ENCODE measurements around the gene NANOGP8. TPM values are rescaled to one million over a fixed set of nuclear protein-coding genes. Genes with fewer than 3 reads are reported as not detected.

The NANOGP8 gene
- total RNA-seq, 1 experiment from 2014 or later = 88.4 TPM

DNA sequence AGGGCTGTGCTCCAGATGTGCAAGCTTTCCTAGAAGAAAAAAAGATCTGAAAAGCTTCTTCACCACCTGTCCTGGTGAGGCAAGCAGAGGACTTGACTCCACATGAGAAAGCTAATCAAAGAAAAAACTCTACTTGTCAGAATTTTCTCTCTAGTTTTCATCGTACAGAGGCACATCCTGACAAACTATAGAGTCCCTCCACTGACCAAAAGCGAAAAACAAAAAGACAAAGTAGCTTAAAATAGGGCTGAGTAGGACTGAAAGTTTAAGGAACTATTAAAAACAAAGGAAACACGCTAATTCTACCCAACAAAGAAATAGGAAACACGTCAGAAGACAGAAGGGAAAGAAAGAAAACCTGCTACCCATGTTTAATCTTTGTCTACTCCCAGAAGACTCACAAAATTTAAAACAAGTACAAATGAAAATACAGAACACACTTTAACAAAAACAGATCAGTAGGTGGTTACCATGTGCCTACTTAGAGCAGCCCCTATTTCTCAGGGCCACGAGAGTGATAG is 26.5 kb downstream of the NANOGP8 start:
- Histone ChIP-seq H4K20me1 (ENCODE audit: control insufficient read depth, insufficient read depth, insufficient read length) (no peaks in the 10 kb centered on the region), H3K27ac (ENCODE audit: insufficient read length, low read depth, low read length) (no peak overlapping the region), H3K4me2 (ENCODE audit: insufficient read depth, insufficient read length, low read length) (no peak overlapping the region), H2BK12ac (ENCODE audit: insufficient read length, low read depth, low read length) (no peak overlapping the region), H3K4ac (ENCODE audit: low read depth, low read length) (no peak overlapping the region), H3K4me1 (ENCODE audit: insufficient read depth, low read length) (peaks cover 7% of the 10 kb centered on the region), H3K79me1 (ENCODE audit: insufficient read depth, low read depth, low read length, poor library complexity, severe bottlenecking) (no peaks in the 10 kb centered on the region), H4K8ac (replicated peaks; ENCODE audit: insufficient read length, low read depth, low read length) (no peak overlapping the region), H3K14ac (ENCODE audit: insufficient read depth, low read length) (no peak overlapping the region), H2AK5ac (ENCODE audit: insufficient read length, low read length) (no peak overlapping the region), H3K56ac (ENCODE audit: insufficient read length, low read depth, low read length) (no peak overlapping the region), H2AFZ (ENCODE audit: low read length) (no peak overlapping the region), H4K91ac (ENCODE audit: insufficient read length, low read depth, low read length) (no peak overlapping the region), H3K23ac (ENCODE audit: insufficient read length, low read depth, low read length) (no peak overlapping the region), H2BK120ac (ENCODE audit: low read depth, low read length, poor library complexity, severe bottlenecking) (no peak overlapping the region), H3K27me3 (ENCODE audit: insufficient read depth, low read length) (no peaks in the 10 kb centered on the region), H3K9me3 (ENCODE audit: control insufficient read depth, low read depth, low read length) (no peaks in the 10 kb centered on the region), H2BK5ac (ENCODE audit: insufficient read length, low read length) (no peak overlapping the region), H3T11ph (ENCODE audit: low read length) (no peak overlapping the region), H3K18ac (ENCODE audit: insufficient read length, low read depth, low read length) (no peak overlapping the region), H2BK20ac (ENCODE audit: low read depth, low read length, poor library complexity, severe bottlenecking) (no peak overlapping the region), H3K79me2 (ENCODE audit: insufficient read depth, low read length) (no peaks in the 10 kb centered on the region), H3K23me2 (ENCODE audit: insufficient read length, low read depth, low read length, poor library complexity, severe bottlenecking) (peaks cover 4% of the 10 kb centered on the region), H3K9ac (ENCODE audit: extremely low read depth, insufficient read length, low read length) (no peak overlapping the region), H4K5ac (ENCODE audit: insufficient read length, low read depth, low read length) (no peak overlapping the region), H2BK15ac (ENCODE audit: low read depth, low read length) (no peak overlapping the region)
- no peak for DNase-seq
- TF ChIP-seq, protein P1, sequence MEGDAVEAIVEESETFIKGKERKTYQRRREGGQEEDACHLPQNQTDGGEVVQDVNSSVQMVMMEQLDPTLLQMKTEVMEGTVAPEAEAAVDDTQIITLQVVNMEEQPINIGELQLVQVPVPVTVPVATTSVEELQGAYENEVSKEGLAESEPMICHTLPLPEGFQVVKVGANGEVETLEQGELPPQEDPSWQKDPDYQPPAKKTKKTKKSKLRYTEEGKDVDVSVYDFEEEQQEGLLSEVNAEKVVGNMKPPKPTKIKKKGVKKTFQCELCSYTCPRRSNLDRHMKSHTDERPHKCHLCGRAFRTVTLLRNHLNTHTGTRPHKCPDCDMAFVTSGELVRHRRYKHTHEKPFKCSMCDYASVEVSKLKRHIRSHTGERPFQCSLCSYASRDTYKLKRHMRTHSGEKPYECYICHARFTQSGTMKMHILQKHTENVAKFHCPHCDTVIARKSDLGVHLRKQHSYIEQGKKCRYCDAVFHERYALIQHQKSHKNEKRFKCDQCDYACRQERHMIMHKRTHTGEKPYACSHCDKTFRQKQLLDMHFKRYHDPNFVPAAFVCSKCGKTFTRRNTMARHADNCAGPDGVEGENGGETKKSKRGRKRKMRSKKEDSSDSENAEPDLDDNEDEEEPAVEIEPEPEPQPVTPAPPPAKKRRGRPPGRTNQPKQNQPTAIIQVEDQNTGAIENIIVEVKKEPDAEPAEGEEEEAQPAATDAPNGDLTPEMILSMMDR (conservative IDR thresholded peaks at IDR 0.05) = no peak
- H3K9me3 Mint-ChIP-seq = no peaks in the 10 kb centered on the region
- no peaks in the 10 kb centered on the region for H3K27me3 Mint-ChIP-seq (ENCODE audit: low read depth)
- no peak overlapping the region for H3K4me3 Mint-ChIP-seq
- WGBS (ENCODE audit: extremely low coverage, insufficient read length, low lambda C conversion rate) = no CpG with 5 or more reads among the region's 5 CpGs
- peaks cover 41 to 50% of the 10 kb centered on the region in 2 experiments for H3K4me1 Mint-ChIP-seq
- H3K36me3 Mint-ChIP-seq (ENCODE audit: insufficient read depth in 1 of 3, low read depth in 3 of 3) = peaks cover 5 to 9% (median 9%) of the 10 kb centered on the region in 3 experiments
- peak overlapping the region; percentile 11 to 35 (median 29); a peak in 4 of 7 replicates for H3K27ac Mint-ChIP-seq
